PC-9 (cell line): Measurements from ENCODE around the gene CRYGN. TPM values are rescaled to one million over a fixed set of nuclear protein-coding genes. Genes with fewer than 3 reads are reported as not detected.

Experiments used
- BruUV-seq: library from RNA; stranded (reverse); fragments of 400-500 nt; replicated peaks from 2 replicates; lab custom pipeline; 2021; lab: Mats Ljungman, UMichigan
- CTCF ChIA-PET: fragments of 300-600 bp; sonication (Branson Sonifier 250); formaldehyde crosslinking; loops from one replicate; lab custom pipeline; 2022; ENCODE audit warnings: antibody characterized with exemption; lab: Charles Lee
- POLR2A ChIA-PET: fragments of 300-600 bp; sonication (Branson Sonifier 250); formaldehyde crosslinking; loops from one replicate; lab custom pipeline; 2022; ENCODE audit warnings: antibody characterized with exemption; ENCODE audit not compliant: unreplicated experiment; lab: Charles Lee
- DNase-seq, 2 experiments: peaks; one replicate each; pipeline versions ENCODE4 v3.0.0 to v3.0.0-alpha.2; 2015 to 2022; ENCODE audit warnings: mixed read lengths in 1 of 2
- H2AFZ ChIP-seq: fragments of 200-600 bp; sonication (generic); 2 replicates; pipeline ENCODE4 v1.8.1; 2017; ENCODE audit warnings: antibody characterized with exemption
- H3F3A ChIP-seq: fragments of 200-600 bp; sonication (generic); 2 replicates; pipeline ENCODE4 v1.8.1; 2017; ENCODE audit warnings: antibody characterized with exemption, mild to moderate bottlenecking, low read depth; ENCODE audit not compliant: insufficient read depth
- H3K27ac ChIP-seq: fragments of 200-600 bp; sonication (generic); 2 replicates; pipeline ENCODE4 v1.6.1; 2016; ENCODE audit warnings: mixed run types
- H3K27me3 ChIP-seq: fragments of 200-600 bp; sonication (generic); 2 replicates; pipeline ENCODE4 v1.6.1; 2016; ENCODE audit warnings: low read depth, mixed run types; ENCODE audit not compliant: insufficient read depth
- H3K36me3 ChIP-seq: fragments of 200-600 bp; sonication (generic); 2 replicates; pipeline ENCODE4 v1.6.1; 2016; ENCODE audit warnings: low read depth, mixed run types
- H3K4me1 ChIP-seq: fragments of 200-600 bp; sonication (generic); replicated peaks from 2 replicates; pipeline ENCODE4 v1.6.1; 2016; ENCODE audit warnings: mixed run types; ENCODE audit not compliant: insufficient read depth
- H3K4me2 ChIP-seq: fragments of 200-600 bp; sonication (generic); 2 replicates; pipeline ENCODE4 v1.6.1; 2017; ENCODE audit warnings: mixed run types
- H3K4me3 ChIP-seq: fragments of 200-600 bp; sonication (generic); 2 replicates; pipeline ENCODE4 v1.6.1; 2016; ENCODE audit warnings: mixed run types
- H3K79me2 ChIP-seq: fragments of 200-600 bp; sonication (generic); 2 replicates; pipeline ENCODE4 v1.6.1; 2017; ENCODE audit warnings: low read depth, mixed run types
- H3K9me2 ChIP-seq: fragments of 200-600 bp; sonication (generic); 2 replicates; pipeline ENCODE4 v1.8.1; 2017; ENCODE audit warnings: mild to moderate bottlenecking; ENCODE audit not compliant: insufficient read depth
- H3K9me3 ChIP-seq: fragments of 200-600 bp; sonication (generic); 2 replicates; pipeline ENCODE4 v1.8.1; 2016; ENCODE audit warnings: low read depth; ENCODE audit not compliant: insufficient read depth
- H4K20me1 ChIP-seq: fragments of 200-600 bp; sonication (generic); 2 replicates; pipeline ENCODE4 v1.8.1; 2017; ENCODE audit not compliant: insufficient read depth
- CTCF ChIP-seq: fragments of 200-600 bp; sonication (generic); conservative IDR thresholded peaks from 2 replicates; pipeline ENCODE4 v1.6.1; 2017; ENCODE audit warnings: mixed run types, antibody characterized with exemption, mild to moderate bottlenecking, moderate library complexity
- EZH2 ChIP-seq: fragments of 200-600 bp; sonication (generic); IDR thresholded peaks from 2 replicates; pipeline ENCODE4 v1.8.0; 2017; ENCODE audit warnings: antibody characterized with exemption, low read depth
- intact Hi-C: fragments of 100-400 bp; cut with micrococcal nuclease; formaldehyde crosslinking; loops from one replicate; pipeline ENCODE4 v1.10.0; 2022; ENCODE audit not compliant: unreplicated experiment
- total RNA-seq: library from RNA; stranded (reverse); gene quantifications from 2 replicates; pipeline ENCODE4 v1.2.3, GENCODE V29; 2021

CRYGN gene
- total RNA-seq, 1 experiment from 2014 or later: 1.0 TPM

- no peak overlapping the region for H3K4me2 ChIP-seq
- TF ChIP-seq CTCF (no peak), EZH2 (no peak)
- CTCF ChIA-PET: interaction anchor here (0.6 to 2.6 kb wide), 3 partner anchors 61 to 537 kb away, joined by 3 to 16 read pairs (median 3); no protein-coding TSS in a partner anchor
- H3K27me3 ChIP-seq: no peaks in the 10 kb centered on the region
- no peaks in the 10 kb centered on the region for H3K9me3 ChIP-seq
- POLR2A ChIA-PET: no interaction called here
- H3K4me3 ChIP-seq: no peak overlapping the region
- no TSS peak for BruUV-seq
- DNase-seq: no peak
- intact Hi-C loops: loop anchor here (5.0 kb wide), 1 partner anchor 310 kb away; no protein-coding TSS in a partner anchor
- no peaks in the 10 kb centered on the region for H3K36me3 ChIP-seq
- no peaks in the 10 kb centered on the region for H3K9me2 ChIP-seq
- no peaks in the 10 kb centered on the region for H3F3A ChIP-seq
- H3K4me1 ChIP-seq: no peaks in the 10 kb centered on the region
- no peak overlapping the region for H3K27ac ChIP-seq
- H4K20me1 ChIP-seq: no peaks in the 10 kb centered on the region
- no peak overlapping the region for H2AFZ ChIP-seq
- no peaks in the 10 kb centered on the region for H3K79me2 ChIP-seq
These were observed 7.4 kb upstream of the CRYGN start for GRCh38 chr7:151447312-151447711.

- H3F3A ChIP-seq: no peaks in the 10 kb centered on the region
- ChIA-PET POLR2A (no interaction called here), CTCF (no interaction called here)
- no peaks in the 10 kb centered on the region for H3K4me1 ChIP-seq
- no peaks in the 10 kb centered on the region for H3K27me3 ChIP-seq
- no peak overlapping the region for H2AFZ ChIP-seq
- DNase-seq: no peak
- H3K79me2 ChIP-seq: no peaks in the 10 kb centered on the region
- no peaks in the 10 kb centered on the region for H3K9me2 ChIP-seq
- no peaks in the 10 kb centered on the region for H3K36me3 ChIP-seq
- intact Hi-C loops: loop anchor here (5.0 kb wide), 1 partner anchor 311 kb away; no protein-coding TSS in a partner anchor
- H4K20me1 ChIP-seq: no peaks in the 10 kb centered on the region
- TF ChIP-seq CTCF (no peak), EZH2 (no peak)
- H3K27ac ChIP-seq: no peak overlapping the region
- no peaks in the 10 kb centered on the region for H3K9me3 ChIP-seq
- H3K4me2 ChIP-seq: no peak overlapping the region
- H3K4me3 ChIP-seq: no peak overlapping the region
- BruUV-seq: no TSS peak
These were observed 6.5 kb upstream of the CRYGN start for GRCh38 chr7:151446412-151446811.

GRCh38 chr7:151444632-151445031, 4.7 kb upstream of the CRYGN start:
- ChIA-PET CTCF (no interaction called here), POLR2A (no interaction called here)
- Histone ChIP-seq H3K36me3 (no peaks in the 10 kb centered on the region), H3K4me2 (no peak overlapping the region), H4K20me1 (no peaks in the 10 kb centered on the region), H3K9me2 (no peaks in the 10 kb centered on the region), H3K4me1 (no peaks in the 10 kb centered on the region), H2AFZ (no peak overlapping the region), H3K27me3 (0 out of 2 replicates have a peak, but pooled peaks cover 1% of the 10 kb centered on the region), H3K9me3 (no peaks in the 10 kb centered on the region), H3K4me3 (no peak overlapping the region), H3F3A (no peaks in the 10 kb centered on the region), H3K27ac (no peak overlapping the region), H3K79me2 (no peaks in the 10 kb centered on the region)
- no peak for DNase-seq
- intact Hi-C loops: loop anchor here (5.0 kb wide), 1 partner anchor 313 kb away; no protein-coding TSS in a partner anchor
- BruUV-seq: no TSS peak
- TF ChIP-seq CTCF (no peak), EZH2 (no peak)
